Measurements from ENCODE around the gene PRPS2.

DNA sequence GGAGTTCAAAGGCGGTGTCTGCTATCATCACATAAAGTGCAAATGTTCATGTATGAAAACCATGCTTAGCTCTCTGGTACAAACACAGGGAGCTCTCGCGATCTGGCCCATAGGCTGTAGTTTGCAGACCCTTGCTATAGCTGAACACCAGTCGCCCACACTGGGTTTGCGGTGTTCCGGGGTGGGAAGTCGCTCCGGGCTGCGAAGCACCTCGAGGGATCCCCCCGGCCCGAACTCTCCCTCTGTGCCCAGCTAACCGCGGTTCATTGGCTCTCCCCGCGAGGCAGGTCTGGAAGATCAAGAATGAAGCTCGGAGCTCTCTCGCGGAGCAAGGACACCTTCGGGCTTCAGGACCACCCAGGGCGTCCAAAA, 341 bp upstream of the PRPS2 start:
- no peak for TF ChIP-seq RCOR1 (IDR thresholded peaks at IDR 0.05; ENCODE audit: low read length)
- TF ChIP-seq, protein P1, sequence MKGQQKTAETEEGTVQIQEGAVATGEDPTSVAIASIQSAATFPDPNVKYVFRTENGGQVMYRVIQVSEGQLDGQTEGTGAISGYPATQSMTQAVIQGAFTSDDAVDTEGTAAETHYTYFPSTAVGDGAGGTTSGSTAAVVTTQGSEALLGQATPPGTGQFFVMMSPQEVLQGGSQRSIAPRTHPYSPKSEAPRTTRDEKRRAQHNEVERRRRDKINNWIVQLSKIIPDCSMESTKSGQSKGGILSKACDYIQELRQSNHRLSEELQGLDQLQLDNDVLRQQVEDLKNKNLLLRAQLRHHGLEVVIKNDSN (IDR thresholded peaks at IDR 0.05; ENCODE audit: borderline replicate concordance, low read depth): no peak
- TF ChIP-seq, protein P2, sequence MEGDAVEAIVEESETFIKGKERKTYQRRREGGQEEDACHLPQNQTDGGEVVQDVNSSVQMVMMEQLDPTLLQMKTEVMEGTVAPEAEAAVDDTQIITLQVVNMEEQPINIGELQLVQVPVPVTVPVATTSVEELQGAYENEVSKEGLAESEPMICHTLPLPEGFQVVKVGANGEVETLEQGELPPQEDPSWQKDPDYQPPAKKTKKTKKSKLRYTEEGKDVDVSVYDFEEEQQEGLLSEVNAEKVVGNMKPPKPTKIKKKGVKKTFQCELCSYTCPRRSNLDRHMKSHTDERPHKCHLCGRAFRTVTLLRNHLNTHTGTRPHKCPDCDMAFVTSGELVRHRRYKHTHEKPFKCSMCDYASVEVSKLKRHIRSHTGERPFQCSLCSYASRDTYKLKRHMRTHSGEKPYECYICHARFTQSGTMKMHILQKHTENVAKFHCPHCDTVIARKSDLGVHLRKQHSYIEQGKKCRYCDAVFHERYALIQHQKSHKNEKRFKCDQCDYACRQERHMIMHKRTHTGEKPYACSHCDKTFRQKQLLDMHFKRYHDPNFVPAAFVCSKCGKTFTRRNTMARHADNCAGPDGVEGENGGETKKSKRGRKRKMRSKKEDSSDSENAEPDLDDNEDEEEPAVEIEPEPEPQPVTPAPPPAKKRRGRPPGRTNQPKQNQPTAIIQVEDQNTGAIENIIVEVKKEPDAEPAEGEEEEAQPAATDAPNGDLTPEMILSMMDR (IDR thresholded peaks at IDR 0.05): no peak
- TF ChIP-seq FOXM1 (IDR thresholded peaks at IDR 0.05; ENCODE audit: low read depth): no peak
